HepG2 (cell line): ENCODE measurements around the gene TSR1. TPM values are rescaled to one million over a fixed set of nuclear protein-coding genes. Genes with fewer than 3 reads are reported as not detected.

Source experiments
- ATAC-seq: fragments of 200-7000 bp; cut with Tn5 transposase; 3 replicates; pipeline ENCODE4 v1.9.1; 2020; ENCODE audit warnings: mild to moderate bottlenecking, moderate library complexity
- BruUV-seq: library from RNA; stranded (reverse); fragments of 400-500 nt; replicated peaks from 2 replicates; lab custom pipeline; 2021; lab: Mats Ljungman, UMichigan
- CTCF ChIA-PET: fragments of 300-600 bp; formaldehyde crosslinking; extraction: SDS; loops from one replicate; lab custom pipeline; 2021; ENCODE audit warnings: low total read pairs, inconsistent platforms, low intra/inter-chr PET ratio; lab: Yijun Ruan, JAX
- POLR2A ChIA-PET: fragments of 350-600 bp; sonication (Branson Sonifier 250); formaldehyde crosslinking; loops from one replicate; lab custom pipeline; 2020; ENCODE audit warnings: antibody characterized with exemption, inconsistent platforms; lab: Yijun Ruan, JAX
- DNase-seq: peaks from one replicate; pipeline ENCODE4 v3.0.0-alpha.2; 2015; ENCODE audit warnings: low spot score
- FAIRE-seq: peaks from 3 replicates; lab custom pipeline; 2011; peaks lifted over from hg19 to GRCh38; lab: Jason Lieb, UNC
- H2AFZ ChIP-seq: one replicate; pipeline ENCODE4 v1.6.1; 2011; ENCODE audit warnings: low read length, inconsistent platforms
- H3K27ac ChIP-seq: fragments of 300-600 bp; 3 replicates; pipeline ENCODE4 v1.8.0; 2011; ENCODE audit warnings: mixed run types, mild to moderate bottlenecking, mixed read lengths, low read length, inconsistent platforms; ENCODE audit not compliant: insufficient read depth; ENCODE audit errors: extremely low read length
- H3K27me3 ChIP-seq, 2 experiments: fragments of 200-600 bp in 1 of 2; 2 replicates in 1 of 2; 3 replicates in 1 of 2; pipeline versions ENCODE4 v1.6.0 to v1.8.0; 2011; ENCODE audit warnings: low read length in 2 of 2, mild to moderate bottlenecking in 2 of 2, moderate library complexity in 2 of 2, inconsistent platforms in 1 of 2; ENCODE audit not compliant: insufficient read depth in 2 of 2, control insufficient read depth in 1 of 2
- H3K36me3 ChIP-seq, 2 experiments: fragments of 200-600 bp in 1 of 2; replicated peaks in 1 of 2; 2 replicates in 1 of 2; 3 replicates in 1 of 2; pipeline versions ENCODE4 v1.5.1 to v1.8.0; 2011; ENCODE audit warnings: low read length in 2 of 2, inconsistent platforms in 1 of 2; ENCODE audit not compliant: insufficient read depth in 2 of 2, control insufficient read depth in 1 of 2
- H3K4me1 ChIP-seq: 2 replicates; pipeline ENCODE4 v1.5.1; 2012; ENCODE audit warnings: low read length, inconsistent platforms; ENCODE audit not compliant: insufficient read depth
- H3K4me2 ChIP-seq: 2 replicates; pipeline ENCODE4 v1.6.0; 2011; ENCODE audit warnings: low read depth, low read length, inconsistent platforms
- H3K4me3 ChIP-seq, 3 experiments: fragments of 200-600 bp in 1 of 3; sonication (generic), shearing (Covaris generic) in 1 of 3; replicated peaks in 1 of 3; 2 replicates each; pipeline ENCODE4 v1.5.1; 2011 to 2016; ENCODE audit warnings: low read length in 3 of 3, inconsistent platforms in 2 of 3, low read depth in 2 of 3, mild to moderate bottlenecking in 2 of 3, control low read depth in 1 of 3, mixed read lengths in 1 of 3; ENCODE audit not compliant: insufficient read depth in 1 of 3
- H3K79me2 ChIP-seq: one replicate; pipeline ENCODE4 v1.6.1; 2011; ENCODE audit warnings: low read length, inconsistent platforms; ENCODE audit not compliant: insufficient read depth
- H3K9ac ChIP-seq: 2 replicates; pipeline ENCODE4 v1.6.0; 2011; ENCODE audit warnings: mild to moderate bottlenecking, low read depth, low read length, inconsistent platforms; ENCODE audit not compliant: insufficient read depth
- H3K9me3 ChIP-seq: 2 replicates; pipeline ENCODE4 v1.5.1; 2012; ENCODE audit warnings: mild to moderate bottlenecking, low read length
- H4K20me1 ChIP-seq: 2 replicates; pipeline ENCODE4 v1.6.0; 2011; ENCODE audit warnings: inconsistent platforms, mild to moderate bottlenecking, low read length, moderate library complexity; ENCODE audit not compliant: insufficient read depth
- AGO2 ChIP-seq: fragments of 200-400 bp; formaldehyde crosslinking; optimal IDR thresholded peaks from 2 replicates; pipeline ENCODE3; 2017; ENCODE audit warnings: mild to moderate bottlenecking, low read depth, low read length, moderate library complexity
- AKAP8 ChIP-seq: sonication (generic); formaldehyde crosslinking; IDR thresholded peaks from 2 replicates; pipeline ENCODE4 v1.5.1; 2020; ENCODE audit warnings: mild to moderate bottlenecking, missing genetic modification reagents
- ARID2 ChIP-seq: sonication (generic); formaldehyde crosslinking; IDR thresholded peaks from 2 replicates; pipeline ENCODE4 v1.8.1; 2022; ENCODE audit warnings: mild to moderate bottlenecking, missing genetic modification reagents, borderline replicate concordance
- ATM ChIP-seq: fragments of 450-650 bp; IDR thresholded peaks from 2 replicates; pipeline ENCODE4 v1.7.1; 2017; ENCODE audit warnings: mild to moderate bottlenecking, borderline replicate concordance
- CCDC6 ChIP-seq: sonication (generic); formaldehyde crosslinking; IDR thresholded peaks from 2 replicates; pipeline ENCODE4 v1.8.1; 2022; ENCODE audit warnings: mild to moderate bottlenecking, missing genetic modification reagents, moderate library complexity
- ZNF205 ChIP-seq: IDR thresholded peaks from 2 replicates; pipeline ENCODE4 v1.6.1; 2018; ENCODE audit warnings: missing biosample characterization, missing genetic modification reagents
- ZNF224 ChIP-seq: sonication (generic); formaldehyde crosslinking; IDR thresholded peaks from 2 replicates; pipeline ENCODE4 v1.5.0; 2020; ENCODE audit warnings: mild to moderate bottlenecking, missing genetic modification reagents
- ZNF572 ChIP-seq: sonication (generic); formaldehyde crosslinking; IDR thresholded peaks from 2 replicates; pipeline ENCODE4 v1.5.1; 2020; ENCODE audit warnings: mild to moderate bottlenecking, missing genetic modification reagents
- ZSCAN12 ChIP-seq: sonication (generic); formaldehyde crosslinking; IDR thresholded peaks from 2 replicates; pipeline ENCODE4 v1.9.0; 2021; ENCODE audit warnings: mild to moderate bottlenecking, missing genetic modification reagents
- WGBS: methylation state at CpG from one replicate; pipeline ENCODE4 v1.1.6; 2017; ENCODE audit warnings: low lambda C conversion rate; 5-methylcytosine and 5-hydroxymethylcytosine counted together
- in situ Hi-C: cut with HindIII; loops from 2 replicates; pipeline ENCODE4 v1.10.0; 2017; ENCODE audit warnings: low pct_unique_long_range_greater_than_20kb; ENCODE audit not compliant: extremely low pct_ligation_motif_present
- intact Hi-C: fragments of 100-400 bp; cut with micrococcal nuclease; formaldehyde crosslinking; loops from one replicate; pipeline ENCODE4 v1.10.0; 2022; ENCODE audit not compliant: unreplicated experiment
- polyA plus RNA-seq, 8 experiments: library from polyadenylated mRNA; depleted of rRNA in 3 of 8; stranded (reverse) in 7 of 8; unstranded in 1 of 8; fragments of >200 nt; fragmentation: Illumina TruSeq in 4 of 8; extraction: Trizol in 4 of 8; gene quantifications; 2 replicates each; pipeline versions ENCODE4 v1.2.1 to v1.2.3, GENCODE V29; 2011 to 2016; ENCODE audit warnings: low read depth in 4 of 8, missing spikeins in 1 of 8, mixed read lengths in 1 of 8; ENCODE audit not compliant: insufficient read depth in 1 of 8
- total RNA-seq, 5 experiments: library from RNA; depleted of rRNA; stranded (reverse); fragments of >200 nt; fragmentation: Illumina TruSeq; extraction: Trizol; gene quantifications; 2 replicates each; pipeline ENCODE4 v1.2.3, GENCODE V29; 2016; ENCODE audit warnings: low read depth in 1 of 5
- TF ChIP-seq, protein P1 (sequence below): IDR thresholded peaks from 2 replicates; pipeline ENCODE4 v1.6.1; 2016; ENCODE audit warnings: mild to moderate bottlenecking, missing biosample characterization, missing genetic modification reagents
- TF ChIP-seq, protein P2 (sequence below): sonication (generic); formaldehyde crosslinking; IDR thresholded peaks from 2 replicates; pipeline ENCODE4 v1.8.0; 2022; ENCODE audit warnings: missing genetic modification reagents, mild to moderate bottlenecking, inconsistent platforms, borderline replicate concordance
- TF ChIP-seq, protein P3 (sequence below): sonication (generic); formaldehyde crosslinking; IDR thresholded peaks from 2 replicates; pipeline ENCODE4 v1.8.1; 2023; ENCODE audit warnings: mild to moderate bottlenecking, moderate library complexity, missing genetic modification reagents

TSR1 gene
- total and polyA plus RNA-seq, 2 of the 13 experiments (the other 11 are each of a cell fraction or from before 2014, with no cell fraction given) = 7.1 to 65.8 TPM

DNA sequence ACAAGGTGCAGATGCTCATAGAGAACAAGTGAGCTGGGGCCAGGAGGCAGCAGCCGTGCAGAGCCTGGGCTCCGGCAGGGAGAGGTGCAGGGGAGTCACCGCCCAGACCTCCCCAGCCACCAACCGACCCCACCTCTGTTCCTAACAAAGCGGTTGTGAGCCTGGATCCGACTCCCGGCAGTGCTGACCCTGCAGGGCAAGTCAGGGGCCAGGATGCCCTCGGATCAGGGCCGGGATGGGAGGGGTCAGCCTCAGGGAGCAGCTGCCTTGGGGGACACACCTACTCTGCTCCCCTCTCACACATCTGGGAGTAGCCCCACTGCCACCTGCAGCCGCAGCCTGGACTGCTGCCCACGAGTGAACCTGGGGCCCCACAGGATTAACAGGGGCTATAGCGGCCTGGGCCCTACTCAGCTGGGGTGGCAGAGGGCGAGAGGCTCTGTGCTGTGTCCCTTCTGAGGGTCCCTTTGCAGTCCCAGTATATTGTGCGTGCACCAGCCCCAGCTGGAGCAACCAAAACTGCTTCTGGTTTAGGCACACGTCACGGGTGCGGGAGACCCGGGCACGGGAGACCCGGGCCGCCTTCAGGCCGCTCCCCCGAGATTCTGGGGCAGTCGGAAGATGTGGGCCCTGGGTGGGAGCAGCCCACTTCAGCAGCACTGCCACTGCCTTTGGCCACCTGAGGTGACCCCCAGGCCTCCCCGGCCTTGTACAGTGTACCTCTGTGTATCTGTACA is 43.4 kb upstream of the TSR1 start:
- no peak overlapping the region for H2AFZ ChIP-seq
- no peak for DNase-seq
- no peaks in the 10 kb centered on the region for H3K9me3 ChIP-seq
- peaks cover 13% of the 10 kb centered on the region for H3K4me1 ChIP-seq
- no peak overlapping the region for H3K9ac ChIP-seq
- no peak for FAIRE-seq
- H3K27me3 ChIP-seq = no peaks in the 10 kb centered on the region
- H3K27ac ChIP-seq = no peak overlapping the region
- H4K20me1 ChIP-seq = 0 out of 2 replicates have a peak, but pooled peaks cover 3% of the 10 kb centered on the region
- H3K36me3 ChIP-seq = peaks cover 5 to 7% of the 10 kb centered on the region in 2 experiments; a peak in 3 of 5 replicates
- H3K4me3 ChIP-seq = no peak overlapping the region
- POLR2A ChIA-PET = no interaction called here
- CTCF ChIA-PET = no interaction called here
- WGBS = 93% methylated on average over 3 of the region's 25 CpGs
- TF ChIP-seq CCDC6 (CRISPR knock-in tag) = no peak
- TF ChIP-seq AGO2 = peak; percentile 67
- no peak for TF ChIP-seq ATM
- intact Hi-C loops = no loop called here
- H3K79me2 ChIP-seq = no peaks in the 10 kb centered on the region
- in situ Hi-C loops = loop anchor here (5.0 kb wide), 1 partner anchor 33 kb away; no protein-coding TSS in a partner anchor
- no peak overlapping the region for H3K4me2 ChIP-seq
- BruUV-seq = no TSS peak
- no peak for ATAC-seq

DNA sequence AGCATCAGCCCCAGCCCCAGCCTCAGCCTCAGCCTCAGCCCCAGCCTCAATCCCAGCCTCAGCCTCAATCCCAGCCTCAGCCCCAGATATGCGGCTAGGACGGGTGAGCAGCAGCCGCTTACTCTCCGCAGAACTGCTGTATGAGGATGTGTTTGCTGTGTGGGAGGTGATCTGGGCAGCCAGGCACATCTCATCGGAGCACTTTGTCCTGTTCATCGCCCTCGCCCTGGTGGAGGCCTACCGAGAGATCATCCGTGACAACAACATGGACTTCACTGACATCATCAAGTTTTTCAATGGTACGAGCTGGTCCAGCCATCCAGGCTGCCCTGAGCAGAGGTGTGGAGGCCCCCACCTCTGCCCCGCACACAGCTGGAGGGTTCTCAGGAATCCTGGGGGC is 42.6 kb upstream of the TSR1 start:
- Histone ChIP-seq H4K20me1 (0 out of 2 replicates have a peak, but pooled peaks cover 3% of the 10 kb centered on the region), H3K9ac (no peak overlapping the region), H3K4me3 (no peak overlapping the region), H3K36me3 (peaks cover 5 to 8% of the 10 kb centered on the region in 2 experiments; a peak in 3 of 5 replicates), H2AFZ (no peak overlapping the region), H3K9me3 (no peaks in the 10 kb centered on the region), H3K27me3 (no peaks in the 10 kb centered on the region), H3K4me1 (peaks cover 13% of the 10 kb centered on the region), H3K79me2 (no peaks in the 10 kb centered on the region), H3K27ac (no peak overlapping the region), H3K4me2 (no peak overlapping the region)
- BruUV-seq = no TSS peak
- no peak for FAIRE-seq
- DNase-seq = no peak
- ChIA-PET POLR2A (no interaction called here), CTCF (no interaction called here)
- WGBS = 92% methylated on average over 10 of the region's 11 CpGs
- no peak for ATAC-seq
- intact Hi-C loops (no loop called here), in situ Hi-C loops (loop anchor here (5.0 kb wide), 1 partner anchor 33 kb away; no protein-coding TSS in a partner anchor)
- TF ChIP-seq ZNF205 (CRISPR knock-in tag) (no peak), ZSCAN12 (CRISPR knock-in tag) (no peak), ARID2 (CRISPR knock-in tag) (no peak), AKAP8 (CRISPR knock-in tag) (no peak), ZNF572 (CRISPR knock-in tag) (no peak), ZNF224 (no peak)
- TF ChIP-seq, protein P1, sequence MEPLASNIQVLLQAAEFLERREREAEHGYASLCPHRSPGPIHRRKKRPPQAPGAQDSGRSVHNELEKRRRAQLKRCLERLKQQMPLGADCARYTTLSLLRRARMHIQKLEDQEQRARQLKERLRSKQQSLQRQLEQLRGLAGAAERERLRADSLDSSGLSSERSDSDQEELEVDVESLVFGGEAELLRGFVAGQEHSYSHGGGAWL (CRISPR knock-in tag) = no peak
- TF ChIP-seq, protein P2, sequence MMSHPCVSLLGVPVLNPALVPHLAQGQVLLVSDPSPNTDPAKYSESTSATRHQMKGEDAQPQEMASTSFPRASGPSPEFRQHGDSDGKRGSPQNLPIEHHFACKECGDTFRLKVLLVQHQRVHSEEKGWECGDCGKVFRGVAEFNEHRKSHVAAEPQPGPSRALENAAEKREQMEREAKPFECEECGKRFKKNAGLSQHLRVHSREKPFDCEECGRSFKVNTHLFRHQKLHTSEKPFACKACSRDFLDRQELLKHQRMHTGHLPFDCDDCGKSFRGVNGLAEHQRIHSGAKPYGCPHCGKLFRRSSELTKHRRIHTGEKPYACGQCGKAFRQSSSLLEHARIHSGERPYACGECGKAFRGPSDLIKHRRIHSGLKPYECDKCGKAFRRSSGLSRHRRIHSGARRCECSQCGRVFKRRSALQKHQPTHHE (CRISPR knock-in tag) = no peak
- TF ChIP-seq, protein P3, sequence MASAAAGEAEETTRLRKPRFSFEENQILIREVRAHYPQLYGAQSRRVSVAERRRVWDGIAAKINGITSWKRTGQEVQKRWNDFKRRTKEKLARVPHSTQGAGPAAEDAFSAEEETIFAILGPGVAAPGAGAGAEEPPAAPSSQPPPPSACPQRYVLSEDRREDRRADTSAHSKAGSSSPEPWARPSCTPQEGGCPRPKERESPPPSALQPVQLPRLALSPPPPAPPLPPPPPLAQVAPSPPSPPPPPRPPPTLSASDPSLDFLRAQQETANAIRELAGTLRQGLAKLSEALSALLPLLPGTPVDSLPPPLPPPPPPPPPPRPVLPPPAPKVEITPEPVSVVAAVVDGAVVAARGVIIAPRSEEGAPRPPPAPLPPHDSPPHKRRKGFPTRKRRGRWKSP (CRISPR knock-in tag) = no peak
